GM19397 (cell line): Measurements from ENCODE around the gene UPK1A.
A peak's percentile ranks its signal among the peaks of the same experiment; 100 is the strongest.
"Not testable (repeated sequence)": the region's sequence is repeated elsewhere in the genome, so short reads cannot be mapped to it uniquely, and the experiment has no call there.

Experiments
- ATAC-seq: cut with Tn5 transposase; IDR thresholded peaks from one replicate; pipeline ENCODE4 v1.9.1; 2021; ENCODE audit warnings: mild to moderate bottlenecking, moderate library complexity; ENCODE audit not compliant: unreplicated experiment

The UPK1A gene

GRCh38 chr19:35716801-35717664 lies 50.7 kb downstream of the UPK1A start:
- peak; percentile 62 for ATAC-seq

- ATAC-seq = no peak
Measured at GRCh38 chr19:35717665-35718344, 51.5 kb downstream of the UPK1A start, which contains the start of gene KMT2B. KMT2B (plus strand) TSS chr19:35718003; CDS start chr19:35718019, 16 bp downstream.

DNA sequence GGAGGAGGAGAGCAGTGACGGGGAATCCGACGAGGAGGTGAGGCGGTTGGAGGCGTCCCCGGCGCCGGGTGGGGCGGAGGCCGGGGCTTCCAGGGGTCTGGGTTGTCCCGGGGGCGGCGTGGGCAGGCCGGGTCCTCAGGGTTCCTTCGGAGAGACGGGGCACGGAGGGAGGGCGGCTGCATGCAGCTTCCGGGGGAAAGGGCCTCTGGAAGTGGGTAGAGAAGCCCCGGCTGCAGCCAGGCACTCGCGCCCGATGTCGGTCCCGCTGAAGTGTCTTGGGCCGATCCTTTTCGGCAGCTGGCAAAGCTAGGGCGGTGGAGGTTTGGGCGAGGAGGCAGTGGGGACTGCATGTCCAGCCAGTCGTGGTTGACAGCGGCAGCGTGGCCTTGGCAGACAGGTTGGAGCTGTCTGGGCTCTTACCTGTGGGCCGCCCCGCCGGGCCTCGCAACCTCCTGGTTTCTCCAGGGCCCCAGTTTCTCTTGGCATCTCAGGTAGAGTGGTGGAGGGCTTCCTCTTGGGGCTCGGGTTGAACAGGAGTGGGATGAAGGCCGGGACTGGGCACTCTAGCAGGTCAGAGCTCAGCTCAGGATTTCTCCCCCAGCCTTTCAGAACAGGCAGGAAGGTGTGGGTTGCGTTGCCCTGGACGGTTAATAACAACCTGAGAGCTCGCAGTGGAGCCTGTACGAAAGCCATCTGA lies 52.2 kb downstream of the UPK1A start:
- peak; percentile 5 for ATAC-seq

GRCh38 chr19:35719402-35720162 lies 53.3 kb downstream of the UPK1A start:
- ATAC-seq = no peak

- ATAC-seq = no peak
Measured at GRCh38 chr19:35720163-35720524, 53.8 kb downstream of the UPK1A start.

- ATAC-seq = no peak
Measured at GRCh38 chr19:35720648-35721047, 54.3 kb downstream of the UPK1A start.

- no peak for ATAC-seq
Measured at GRCh38 chr19:35721374-35721773, 55.1 kb downstream of the UPK1A start.

GRCh38 chr19:35722461-35722860 lies 56.1 kb downstream of the UPK1A start:
- ATAC-seq = no peak

GRCh38 chr19:35722897-35723296 lies 56.6 kb downstream of the UPK1A start:
- no peak for ATAC-seq

GRCh38 chr19:35723671-35724070 lies 57.4 kb downstream of the UPK1A start:
- no peak for ATAC-seq

DNA sequence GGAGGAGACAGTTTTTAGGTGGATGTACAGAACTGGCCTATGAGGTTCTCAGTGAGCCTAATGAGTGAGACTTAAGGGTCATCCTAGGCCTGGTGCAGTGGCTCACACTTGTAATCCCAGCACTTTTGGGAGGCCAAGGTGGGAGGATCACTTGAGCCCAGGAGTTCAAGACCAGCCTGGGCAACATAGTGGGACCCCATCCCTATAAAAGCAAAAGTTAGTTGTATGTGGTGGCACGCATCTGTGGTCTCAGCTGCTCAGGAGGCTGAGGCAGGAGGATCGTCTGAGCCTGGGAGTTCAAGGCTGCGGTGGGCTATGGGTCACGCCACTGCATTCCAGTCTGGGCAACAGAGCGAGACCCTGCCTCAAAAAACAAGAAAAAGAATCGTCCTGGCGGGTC lies 57.8 kb downstream of the UPK1A start:
- not testable (repeated sequence) for ATAC-seq

DNA sequence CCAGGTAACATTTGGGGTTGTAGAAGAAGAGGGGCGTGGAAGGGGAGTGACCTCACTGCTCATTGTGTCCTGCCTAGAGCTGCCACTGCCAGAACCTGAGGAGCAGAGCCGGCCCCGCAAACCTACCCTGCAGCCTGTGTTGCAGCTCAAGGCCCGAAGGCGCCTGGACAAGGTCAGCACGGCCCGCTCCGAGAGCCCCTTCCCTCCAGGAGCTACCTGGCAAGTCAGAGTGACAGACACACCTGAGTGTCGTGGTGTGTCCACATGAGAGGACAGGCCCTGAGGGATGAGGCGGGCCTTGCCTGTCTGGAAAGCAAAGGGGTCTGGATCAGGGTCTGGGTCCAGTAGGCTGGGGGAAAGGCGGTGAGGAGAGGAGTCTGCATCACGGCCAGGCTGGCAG lies 58.2 kb downstream of the UPK1A start:
- ATAC-seq = no peak

DNA sequence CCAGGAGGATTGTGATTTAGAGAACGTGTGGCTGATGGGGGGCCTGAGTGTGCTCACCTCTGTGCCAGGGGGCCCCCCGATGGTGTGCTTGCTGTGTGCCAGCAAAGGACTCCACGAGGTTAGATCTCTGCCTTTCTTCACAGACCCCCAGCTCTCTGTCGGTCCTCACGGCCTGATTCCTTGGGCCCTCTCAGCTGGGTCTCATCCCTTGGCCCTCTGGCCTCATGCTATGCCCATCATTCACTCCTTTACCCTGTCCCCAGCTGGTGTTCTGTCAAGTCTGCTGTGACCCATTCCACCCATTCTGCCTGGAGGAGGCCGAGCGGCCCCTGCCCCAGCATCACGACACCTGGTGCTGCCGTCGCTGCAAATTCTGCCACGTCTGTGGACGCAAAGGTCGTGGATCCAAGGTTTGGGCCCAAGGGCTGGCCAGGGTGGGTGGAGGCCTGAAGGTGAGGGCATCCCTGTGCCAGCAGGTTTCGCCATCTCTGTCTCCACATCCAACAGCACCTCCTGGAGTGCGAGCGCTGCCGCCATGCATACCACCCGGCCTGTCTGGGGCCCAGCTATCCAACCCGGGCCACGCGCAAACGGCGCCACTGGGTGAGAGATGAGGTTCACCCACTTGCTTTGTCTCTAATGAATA lies 59.0 kb downstream of the UPK1A start:
- no peak for ATAC-seq

DNA sequence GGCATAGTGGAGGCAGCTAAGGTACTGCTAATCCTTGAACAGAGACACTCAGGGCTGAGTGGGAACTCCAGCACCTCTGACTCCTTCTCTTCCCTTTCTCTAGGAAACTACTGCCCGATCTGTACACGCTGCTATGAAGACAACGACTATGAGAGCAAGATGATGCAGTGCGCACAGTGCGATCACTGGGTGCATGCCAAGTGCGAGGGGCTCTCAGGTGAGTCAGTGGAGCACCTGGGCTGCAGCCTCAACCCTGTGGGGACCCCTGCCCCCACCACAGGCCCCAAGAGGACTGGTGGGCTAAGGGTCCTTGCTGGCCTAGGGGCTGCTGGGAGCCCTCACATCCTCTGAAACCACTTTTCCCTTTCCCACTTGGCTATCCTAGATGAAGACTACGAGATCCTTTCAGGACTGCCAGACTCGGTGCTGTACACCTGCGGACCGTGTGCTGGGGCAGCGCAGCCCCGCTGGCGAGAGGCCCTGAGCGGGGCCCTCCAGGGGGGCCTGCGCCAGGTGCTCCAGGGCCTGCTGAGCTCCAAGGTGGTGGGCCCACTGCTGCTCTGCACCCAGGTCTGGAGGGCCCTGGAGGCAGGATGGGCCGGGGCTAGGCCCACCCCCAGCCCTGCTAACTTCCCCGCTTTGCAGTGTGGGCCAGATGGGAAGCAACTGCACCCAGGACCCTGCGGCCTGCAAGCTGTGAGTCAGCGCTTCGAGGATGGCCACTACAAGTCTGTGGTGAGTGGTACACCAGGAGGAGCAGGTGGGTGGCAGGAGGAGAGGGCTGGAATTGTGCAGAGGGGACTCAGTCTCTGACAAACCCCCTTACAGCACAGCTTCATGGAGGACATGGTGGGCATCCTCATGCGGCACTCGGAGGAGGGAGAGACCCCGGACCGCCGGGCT lies 61.0 kb downstream of the UPK1A start:
- no peak for ATAC-seq
